H1 (cell line): ENCODE measurements around the gene CISTR. TPM values are rescaled to one million over a fixed set of nuclear protein-coding genes. Genes with fewer than 3 reads are reported as not detected.

Experiments used
- CTCF ChIA-PET: fragments of 300-600 bp; sonication (Branson Sonifier 250); formaldehyde crosslinking; loops from one replicate; lab custom pipeline; 2021; ENCODE audit not compliant: partially characterized antibody; lab: Charles Lee
- POLR2A ChIA-PET: fragments of 300-600 bp; sonication (Branson Sonifier 250); formaldehyde crosslinking; loops from one replicate; lab custom pipeline; 2021; ENCODE audit warnings: inconsistent platforms; ENCODE audit not compliant: partially characterized antibody; lab: Charles Lee
- DNase-seq, 2 experiments: peaks; one replicate each; pipeline versions ENCODE4 v3.0.0 to v3.0.0-alpha.2; 2010 to 2022; ENCODE audit warnings: low spot score in 2 of 2, low read depth in 1 of 2, mixed read lengths in 1 of 2
- FAIRE-seq: peaks from 2 replicates; lab custom pipeline; 2011; peaks lifted over from hg19 to GRCh38; lab: Jason Lieb, UNC
- H2AFZ ChIP-seq: 2 replicates; pipeline ENCODE4 v1.8.1; 2012; ENCODE audit warnings: low read length, inconsistent platforms
- H2AK5ac ChIP-seq: 2 replicates; pipeline ENCODE4 v1.6.1; 2013; ENCODE audit warnings: low read depth, low read length
- H2BK120ac ChIP-seq: replicated peaks from 2 replicates; pipeline ENCODE3; 2013; ENCODE audit warnings: low read depth, low read length, inconsistent platforms
- H2BK12ac ChIP-seq: 2 replicates; pipeline ENCODE4 v1.6.1; 2013; ENCODE audit warnings: low read depth, low read length
- H2BK15ac ChIP-seq: 2 replicates; pipeline ENCODE4 v1.6.1; 2013; ENCODE audit warnings: low read length
- H2BK20ac ChIP-seq: 2 replicates; pipeline ENCODE4 v1.6.1; 2013; ENCODE audit warnings: low read length
- H2BK5ac ChIP-seq: 2 replicates; pipeline ENCODE4 v1.6.1; 2013; ENCODE audit warnings: low read depth, low read length
- H3K14ac ChIP-seq: 2 replicates; pipeline ENCODE4 v1.6.1; 2013; ENCODE audit warnings: inconsistent platforms; ENCODE audit not compliant: insufficient read length
- H3K18ac ChIP-seq: 2 replicates; pipeline ENCODE4 v1.6.1; 2013; ENCODE audit warnings: low read length; ENCODE audit errors: extremely low read depth
- H3K23ac ChIP-seq: 2 replicates; pipeline ENCODE4 v1.6.1; 2013; ENCODE audit warnings: inconsistent platforms; ENCODE audit not compliant: insufficient read length
- H3K23me2 ChIP-seq: 2 replicates; pipeline ENCODE4 v1.6.1; 2013; ENCODE audit warnings: low read depth, low read length
- H3K27ac ChIP-seq: 2 replicates; pipeline ENCODE4 v1.6.1; 2011; ENCODE audit warnings: low read depth, low read length, inconsistent platforms
- H3K27me3 ChIP-seq, 4 experiments: replicated peaks in 1 of 4; 1 replicate in 1 of 4; 2 replicates in 3 of 4; pipeline versions ENCODE4 v1.6.1 to v1.8.1; 2011 to 2013; ENCODE audit warnings: low read length in 3 of 4, mild to moderate bottlenecking in 3 of 4, inconsistent platforms in 2 of 4, mixed read lengths in 2 of 4, moderate library complexity in 1 of 4; ENCODE audit not compliant: control insufficient read depth in 3 of 4, insufficient read depth in 3 of 4; ENCODE audit errors: extremely low read depth in 1 of 4
- H3K36me3 ChIP-seq, 4 experiments: 2 replicates each; pipeline versions ENCODE4 v1.6.1 to v1.8.1; 2011 to 2013; ENCODE audit warnings: mild to moderate bottlenecking in 4 of 4, low read length in 3 of 4, moderate library complexity in 2 of 4, control low read depth in 1 of 4, inconsistent platforms in 1 of 4; ENCODE audit not compliant: insufficient read depth in 4 of 4, control insufficient read depth in 2 of 4
- H3K4ac ChIP-seq: replicated peaks from 2 replicates; pipeline ENCODE3; 2013; ENCODE audit warnings: low read length, low read depth, mixed read lengths, inconsistent platforms; ENCODE audit not compliant: insufficient read length
- H3K4me1 ChIP-seq, 4 experiments: replicated peaks in 1 of 4; 1 replicate in 1 of 4; 2 replicates in 3 of 4; pipeline versions ENCODE4 v1.6.1 to v1.8.1; 2011 to 2013; ENCODE audit warnings: low read length in 3 of 4, inconsistent platforms in 2 of 4, mixed read lengths in 1 of 4; ENCODE audit not compliant: insufficient read depth in 4 of 4, control insufficient read depth in 3 of 4
- H3K4me2 ChIP-seq, 2 experiments: 2 replicates each; pipeline versions ENCODE4 v1.6.1 to v1.8.1; 2011 to 2013; ENCODE audit warnings: low read depth in 2 of 2, low read length in 2 of 2, control low read depth in 1 of 2, inconsistent platforms in 1 of 2, mild to moderate bottlenecking in 1 of 2; ENCODE audit not compliant: insufficient read depth in 1 of 2
- H3K4me3 ChIP-seq, 4 experiments: fragments of 200-600, 300-600 bp in 1 of 4; sonication (generic), shearing (Covaris generic), sonication (Bioruptor Twin) in 1 of 4; 2 replicates each; pipeline versions ENCODE4 v1.5.1 to v1.8.1; 2011 to 2016; ENCODE audit warnings: low read length in 4 of 4, low read depth in 3 of 4, control low read depth in 2 of 4, inconsistent platforms in 2 of 4, mild to moderate bottlenecking in 2 of 4, mixed read lengths in 1 of 4, moderate library complexity in 1 of 4; ENCODE audit not compliant: insufficient read depth in 2 of 4; ENCODE audit errors: extremely low read depth in 1 of 4
- H3K56ac ChIP-seq: replicated peaks from 2 replicates; pipeline ENCODE3; 2013; ENCODE audit warnings: low read depth, mild to moderate bottlenecking, mixed read lengths, low read length, inconsistent platforms; ENCODE audit not compliant: insufficient read length
- H3K79me1 ChIP-seq: 2 replicates; pipeline ENCODE4 v1.6.1; 2013; ENCODE audit warnings: low read depth, low read length, control low read depth
- H3K79me2 ChIP-seq, 2 experiments: 2 replicates each; pipeline versions ENCODE4 v1.6.1 to v1.8.1; 2012 to 2013; ENCODE audit warnings: low read length in 2 of 2, mild to moderate bottlenecking in 2 of 2, inconsistent platforms in 1 of 2; ENCODE audit not compliant: insufficient read depth in 2 of 2, control insufficient read depth in 1 of 2
- H3K9ac ChIP-seq, 4 experiments: replicated peaks in 1 of 4; 1 replicate in 1 of 4; 2 replicates in 3 of 4; pipeline versions ENCODE4 v1.6.1 to v1.8.1; 2011 to 2013; ENCODE audit warnings: low read depth in 3 of 4, low read length in 3 of 4, control low read depth in 2 of 4, mild to moderate bottlenecking in 2 of 4, moderate library complexity in 2 of 4, inconsistent platforms in 1 of 4; ENCODE audit errors: extremely low read depth in 1 of 4
- H3K9me3 ChIP-seq, 2 experiments: 2 replicates each; pipeline versions ENCODE4 v1.6.1 to v1.8.1; 2012 to 2013; ENCODE audit warnings: mild to moderate bottlenecking in 2 of 2, moderate library complexity in 2 of 2, control low read depth in 1 of 2, inconsistent platforms in 1 of 2, low read depth in 1 of 2, low read length in 1 of 2, mixed read lengths in 1 of 2; ENCODE audit not compliant: insufficient read depth in 2 of 2
- H4K20me1 ChIP-seq, 2 experiments: replicated peaks in 1 of 2; 2 replicates each; pipeline versions ENCODE3 to v1.8.1; 2011 to 2013; ENCODE audit warnings: inconsistent platforms in 2 of 2, low read length in 2 of 2, mild to moderate bottlenecking in 1 of 2; ENCODE audit not compliant: insufficient read depth in 2 of 2, control insufficient read depth in 1 of 2
- H4K5ac ChIP-seq: 2 replicates; pipeline ENCODE4 v1.6.1; 2013; ENCODE audit warnings: low read length, low read depth, mixed read lengths, inconsistent platforms; ENCODE audit not compliant: insufficient read length
- H4K8ac ChIP-seq: 2 replicates; pipeline ENCODE4 v1.8.0; 2013; ENCODE audit warnings: mild to moderate bottlenecking, moderate library complexity, low read length, inconsistent platforms; ENCODE audit not compliant: insufficient read depth; ENCODE audit errors: extremely low read depth
- H4K91ac ChIP-seq: replicated peaks from 2 replicates; pipeline ENCODE3; 2013; ENCODE audit warnings: low read length, mixed read lengths, inconsistent platforms; ENCODE audit not compliant: insufficient read length
- GTF2F1 ChIP-seq: IDR thresholded peaks from 2 replicates; pipeline ENCODE4 v1.6.1; 2012; ENCODE audit warnings: low read depth, low read length, improper control_type of control experiment, borderline replicate concordance
- JUND ChIP-seq: IDR thresholded peaks from 2 replicates; pipeline ENCODE4 v1.6.1; 2011; ENCODE audit warnings: mild to moderate bottlenecking, improper control_type of control experiment, low read length
- KDM1A ChIP-seq: fragments of 200-600, 300-600 bp; sonication (generic); IDR thresholded peaks from 2 replicates; pipeline ENCODE4 v1.7.1; 2016; ENCODE audit warnings: mild to moderate bottlenecking, low read length, borderline replicate concordance
- POLR2A ChIP-seq, 2 experiments: IDR thresholded peaks; 1 replicate in 1 of 2; 2 replicates in 1 of 2; pipeline ENCODE4 v1.6.1; 2011; ENCODE audit warnings: low read depth in 2 of 2, low read length in 2 of 2, mild to moderate bottlenecking in 2 of 2; ENCODE audit errors: control extremely low read depth in 1 of 2
- RAD21 ChIP-seq, 2 experiments: IDR thresholded peaks in 1 of 2; conservative IDR thresholded peaks in 1 of 2; 2 replicates each; pipeline ENCODE4 v1.6.1; 2011; ENCODE audit warnings: low read depth in 2 of 2, low read length in 2 of 2, improper control_type of control experiment in 1 of 2, inconsistent platforms in 1 of 2, mild to moderate bottlenecking in 1 of 2, moderate library complexity in 1 of 2
- SP1 ChIP-seq: IDR thresholded peaks from 2 replicates; pipeline ENCODE4 v1.6.1; 2011; ENCODE audit warnings: low read depth, low read length
- TEAD4 ChIP-seq: IDR thresholded peaks from 2 replicates; pipeline ENCODE4 v1.6.1; 2012; ENCODE audit warnings: low read depth, low read length, inconsistent platforms, mixed read lengths
- WGBS, 2 experiments: shearing (Covaris generic) in 1 of 2; methylation state at CpG; one replicate each; pipeline versions ENCODE4 v1.1.6 to v1.1.7; 2013 to 2015; ENCODE audit warnings: low lambda C conversion rate in 2 of 2, mixed read lengths in 2 of 2, inconsistent platforms in 1 of 2, low coverage in 1 of 2, missing lambda C conversion rate in 1 of 2; ENCODE audit not compliant: insufficient replicate concordance in 2 of 2, insufficient coverage in 1 of 2, insufficient read length in 1 of 2; ENCODE audit errors: extremely low coverage in 1 of 2, missing lambda C conversion rate in 1 of 2; 5-methylcytosine and 5-hydroxymethylcytosine counted together
- polyA plus RNA-seq, 7 experiments: library from polyadenylated mRNA; depleted of rRNA in 3 of 7; stranded (reverse) in 5 of 7; unstranded in 2 of 7; fragments of >200 nt in 5 of 7; fragments of 200-250 nt in 2 of 7; gene quantifications; 1 replicate in 5 of 7; 2 replicates in 1 of 7; 4 replicates in 1 of 7; pipeline versions ENCODE4 v1.2.1 to v1.2.3, GENCODE V29; 2011 to 2013; ENCODE audit warnings: missing spikeins in 2 of 7, mixed read lengths in 2 of 7
- total RNA-seq: library from RNA; stranded (reverse); fragmentation: NEBNext Ultra II Directional; extraction: Animal tissue kit (Norgen Biotek cat#: 25700); gene quantifications from 2 replicates; pipeline ENCODE4 v1.2.1, GENCODE V29; 2021
- TF ChIP-seq, protein P1 (sequence below): IDR thresholded peaks from 2 replicates; pipeline ENCODE4 v1.6.1; 2011; ENCODE audit warnings: low read length, improper control_type of control experiment

CISTR gene
- total and polyA plus RNA-seq, 2 of the 8 experiments (the other 6 are each of a cell fraction or from before 2014, with no cell fraction given), result not detected

DNA sequence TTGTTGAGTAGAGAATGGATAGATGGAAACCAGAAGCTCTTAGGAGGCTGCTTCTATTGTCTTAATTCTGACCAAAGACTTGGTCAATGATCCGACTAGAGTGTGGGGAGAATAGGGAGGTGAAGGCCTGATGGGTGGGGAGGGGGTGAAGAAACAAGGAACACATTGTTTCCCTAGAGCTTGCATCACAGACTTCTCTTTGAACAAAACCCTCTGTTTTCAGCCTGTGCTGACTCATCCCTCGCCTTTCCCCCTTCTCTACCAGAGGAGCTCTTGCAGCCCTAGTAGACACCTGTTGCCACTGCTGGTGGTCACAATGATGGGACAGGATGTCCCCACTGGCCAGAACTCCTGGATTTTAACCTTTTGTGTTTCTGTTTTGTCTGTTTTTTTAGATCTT, 46.8 kb upstream of the CISTR start:
- Histone ChIP-seq H2AFZ (no peak overlapping the region), H3K4me1 (no peaks in the 10 kb centered on the region), H3K27ac (no peak overlapping the region), H2BK5ac (no peak overlapping the region), H3K4me3 (no peak overlapping the region), H2AK5ac (no peak overlapping the region), H3K56ac (no peak overlapping the region), H3K36me3 (no peaks in the 10 kb centered on the region), H4K91ac (no peak overlapping the region), H3K9ac (no peak overlapping the region), H4K20me1 (no peaks in the 10 kb centered on the region), H2BK120ac (no peak overlapping the region), H2BK15ac (no peak overlapping the region), H4K8ac (no peak overlapping the region), H3K27me3 (peaks cover 0 to 16% (median 4%) of the 10 kb centered on the region in 4 experiments; a peak in 4 of 7 replicates), H3K79me1 (no peaks in the 10 kb centered on the region), H4K5ac (no peak overlapping the region), H2BK12ac (no peak overlapping the region), H2BK20ac (no peak overlapping the region), H3K4ac (no peak overlapping the region), H3K18ac (no peak overlapping the region), H3K23me2 (no peaks in the 10 kb centered on the region; the same call in 1 of the 2 replicates), H3K79me2 (no peaks in the 10 kb centered on the region), H3K9me3 (no peaks in the 10 kb centered on the region), H3K23ac (no peak overlapping the region), H3K14ac (no peak overlapping the region), H3K4me2 (no peak overlapping the region)
- WGBS, 2 experiments, result 74% methylated on average over 2 of the region's 2 CpGs; no CpG with 5 or more reads in 1 of the 2 experiments
- TF ChIP-seq RAD21 (IDR thresholded peaks at IDR 0.05 in 1 of 2, conservative IDR thresholded peaks at IDR 0.05 in 1 of 2; ENCODE audit: low read depth in 2 of 2, low read length in 2 of 2), result no peak
- no peak for TF ChIP-seq TEAD4
- TF ChIP-seq KDM1A, result no peak
- TF ChIP-seq, protein P1, sequence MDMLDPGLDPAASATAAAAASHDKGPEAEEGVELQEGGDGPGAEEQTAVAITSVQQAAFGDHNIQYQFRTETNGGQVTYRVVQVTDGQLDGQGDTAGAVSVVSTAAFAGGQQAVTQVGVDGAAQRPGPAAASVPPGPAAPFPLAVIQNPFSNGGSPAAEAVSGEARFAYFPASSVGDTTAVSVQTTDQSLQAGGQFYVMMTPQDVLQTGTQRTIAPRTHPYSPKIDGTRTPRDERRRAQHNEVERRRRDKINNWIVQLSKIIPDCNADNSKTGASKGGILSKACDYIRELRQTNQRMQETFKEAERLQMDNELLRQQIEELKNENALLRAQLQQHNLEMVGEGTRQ, result no peak
- TF ChIP-seq SP1, result no peak
- no peak for TF ChIP-seq JUND
- no peak for TF ChIP-seq GTF2F1
- TF ChIP-seq POLR2A (IDR thresholded peaks at IDR 0.05; ENCODE audit: control extremely low read depth in 1 of 2, low read depth in 2 of 2, low read length in 2 of 2), result no peak
- FAIRE-seq (no peak), DNase-seq (no peak)
- CTCF ChIA-PET, result interaction anchor here (0.6 to 1.1 kb wide), 3 partner anchors 142 to 409 kb away, joined by 3 read pairs; no protein-coding TSS in a partner anchor
- POLR2A ChIA-PET, result interaction anchor here (1.4 kb wide), 1 partner anchor 29 kb away, joined by 3 read pairs; no protein-coding TSS in a partner anchor
